MV-4-11 (cell line): ENCODE measurements around the gene RP2.

Experiments used
- DNase-seq: peaks from one replicate; lab custom pipeline; 2025; lab: John Stamatoyannopoulos, UW

Gene RP2

GRCh38 chrX:46836701-46837557 lies at the start of gene RP2:
Gene RP2 (plus strand): TSS chrX:46837043. CDS start chrX:46837101, 58 bp downstream.
- peak; percentile 94 for DNase-seq

GRCh38 chrX:46788902-46789301 lies 47.9 kb upstream of the RP2 start:
- DNase-seq: no peak

GRCh38 chrX:46791927-46792809 lies 44.7 kb upstream of the RP2 start:
- peak; percentile 86 for DNase-seq

- DNase-seq: peak; percentile 50
Measured at GRCh38 chrX:46792810-46793188, 44.0 kb upstream of the RP2 start.

GRCh38 chrX:46793386-46794143 lies 43.3 kb upstream of the RP2 start:
- DNase-seq: no peak

GRCh38 chrX:46796574-46797191 lies 40.2 kb upstream of the RP2 start:
- DNase-seq: peak; percentile 61

- no peak for DNase-seq
Measured at GRCh38 chrX:46803140-46803539, 33.7 kb upstream of the RP2 start.

- DNase-seq: no peak
Measured at GRCh38 chrX:46805270-46805669, 31.6 kb upstream of the RP2 start.

GRCh38 chrX:46811121-46811520 lies 25.7 kb upstream of the RP2 start:
- DNase-seq: no peak

- DNase-seq: no peak
Measured at GRCh38 chrX:46812445-46812844, 24.4 kb upstream of the RP2 start.

GRCh38 chrX:46814966-46815365 lies 21.9 kb upstream of the RP2 start:
- no peak for DNase-seq

GRCh38 chrX:46819136-46819535 lies 17.7 kb upstream of the RP2 start:
- no peak for DNase-seq

GRCh38 chrX:46820391-46821100 lies 16.3 kb upstream of the RP2 start:
- DNase-seq: no peak

GRCh38 chrX:46823481-46823880 lies 13.4 kb upstream of the RP2 start:
- DNase-seq: no peak

GRCh38 chrX:46831765-46832327 lies 5.0 kb upstream of the RP2 start:
- DNase-seq: no peak

GRCh38 chrX:46837558-46838485 lies 979 bp downstream of the RP2 start:
- peak; percentile 26 for DNase-seq

GRCh38 chrX:46838486-46838870 lies 1.6 kb downstream of the RP2 start:
- no peak for DNase-seq

- no peak for DNase-seq
Measured at GRCh38 chrX:46838974-46839480, 2.2 kb downstream of the RP2 start.

GRCh38 chrX:46840946-46841345 lies 4.1 kb downstream of the RP2 start:
- no peak for DNase-seq

GRCh38 chrX:46841346-46841745 lies 4.5 kb downstream of the RP2 start:
- DNase-seq: no peak
